GM19452 (cell line): ENCODE measurements around the gene COPS9.

Experiments
- ATAC-seq: cut with Tn5 transposase; IDR thresholded peaks from one replicate; pipeline ENCODE4 v1.9.1; 2021; ENCODE audit not compliant: unreplicated experiment

COPS9 gene

GRCh38 chr2:240151477-240152031 lies 15.4 kb upstream of the COPS9 start:
- no peak for ATAC-seq

- ATAC-seq = no peak
Observed at GRCh38 chr2:240149943-240150784, 14.1 kb upstream of the COPS9 start.

GRCh38 chr2:240147911-240148587 lies 11.9 kb upstream of the COPS9 start:
- no peak for ATAC-seq

- ATAC-seq = no peak
Observed at GRCh38 chr2:240147382-240147781, 11.3 kb upstream of the COPS9 start.

GRCh38 chr2:240146627-240147278 lies 10.6 kb upstream of the COPS9 start:
- ATAC-seq = no peak

GRCh38 chr2:240146141-240146561 lies 10.0 kb upstream of the COPS9 start:
- no peak for ATAC-seq

- no peak for ATAC-seq
Observed at GRCh38 chr2:240145461-240145860, 9.4 kb upstream of the COPS9 start.

- no peak for ATAC-seq
Observed at GRCh38 chr2:240144649-240145261, 8.7 kb upstream of the COPS9 start.

GRCh38 chr2:240143801-240144648 lies 7.9 kb upstream of the COPS9 start:
- no peak for ATAC-seq

GRCh38 chr2:240143276-240143675 lies 7.2 kb upstream of the COPS9 start:
- no peak for ATAC-seq

GRCh38 chr2:240142859-240143258 lies 6.8 kb upstream of the COPS9 start:
- ATAC-seq = no peak

- ATAC-seq = no peak
Observed at GRCh38 chr2:240142256-240142775, 6.2 kb upstream of the COPS9 start.

GRCh38 chr2:240141736-240142135 lies 5.6 kb upstream of the COPS9 start:
- ATAC-seq = no peak

GRCh38 chr2:240140920-240141319 lies 4.8 kb upstream of the COPS9 start:
- no peak for ATAC-seq

- no peak for ATAC-seq
Observed at GRCh38 chr2:240140511-240140910, 4.4 kb upstream of the COPS9 start, which contains the start of gene OTOS. Gene OTOS, minus strand, starts transcription at chr2:240140658. Its CDS starts 332 bp downstream, at chr2:240140326.

- ATAC-seq = no peak
Observed at GRCh38 chr2:240139666-240140393, 3.7 kb upstream of the COPS9 start.

GRCh38 chr2:240139011-240139441 lies 2.9 kb upstream of the COPS9 start:
- ATAC-seq = no peak

- no peak for ATAC-seq
Observed at GRCh38 chr2:240138254-240138984, 2.3 kb upstream of the COPS9 start.
